Measurements from ENCODE around the gene GAS2.

GRCh38 chr11:22763166-22763565 lies 96.8 kb downstream of the GAS2 start:
- TF ChIP-seq POLR2A (IDR thresholded peaks at IDR 0.05) (no peak), CTCF (IDR thresholded peaks at IDR 0.05) (no peak)
